CD4-positive, alpha-beta memory T cell (primary cell): Measurements from ENCODE around the gene SNRPB2. TPM values are rescaled to one million over a fixed set of nuclear protein-coding genes. Genes with fewer than 3 reads are reported as not detected.

Source experiments
- CTCF ChIA-PET: fragments of 350-600 bp; sonication (Branson Sonifier 250); formaldehyde crosslinking; loops from one replicate; lab custom pipeline; 2021; ENCODE audit warnings: inconsistent platforms; ENCODE audit not compliant: partially characterized antibody; lab: Charles Lee
- POLR2A ChIA-PET: fragments of 350-600 bp; sonication (Branson Sonifier 250); formaldehyde crosslinking; loops from one replicate; lab custom pipeline; 2021; ENCODE audit not compliant: partially characterized antibody; lab: Charles Lee
- DNase-seq, 5 donors: peaks; one replicate each; pipeline versions ENCODE4 v3.0.0 to v3.0.0-alpha.2; 2020 to 2022; ENCODE audit warnings: mixed read lengths in 1 of 5
- H3K27ac ChIP-seq: one replicate; pipeline ENCODE4 v1.7.0; 2013; ENCODE audit warnings: low read depth, low read length
- H3K27me3 ChIP-seq: 2 replicates; pipeline ENCODE4 v1.7.0; 2013; ENCODE audit warnings: mild to moderate bottlenecking, low read length, moderate library complexity; ENCODE audit not compliant: insufficient read depth
- H3K36me3 ChIP-seq: 2 replicates; pipeline ENCODE4 v1.7.0; 2013; ENCODE audit warnings: mild to moderate bottlenecking, low read length, moderate library complexity; ENCODE audit not compliant: insufficient read depth
- H3K4me1 ChIP-seq: 2 replicates; pipeline ENCODE4 v1.7.0; 2013; ENCODE audit warnings: mild to moderate bottlenecking, low read length, moderate library complexity; ENCODE audit not compliant: insufficient read depth
- H3K4me3 ChIP-seq, 2 donors: one replicate each; pipeline ENCODE4 v1.7.0; 2013; ENCODE audit warnings: low read length in 2 of 2, mild to moderate bottlenecking in 1 of 2
- H3K9me3 ChIP-seq, 2 donors: one replicate each; pipeline ENCODE4 v1.7.0; 2013; ENCODE audit warnings: low read length in 2 of 2, control low read depth in 1 of 2; ENCODE audit not compliant: control insufficient read depth in 1 of 2
- H3K27ac Mint-ChIP-seq, 7 donors: one replicate each; pipeline ENCODE4 v1.8.0; 2020 to 2021; ENCODE audit warnings: mixed read lengths in 7 of 7, mild to moderate bottlenecking in 6 of 7, inconsistent platforms in 3 of 7, moderate library complexity in 3 of 7
- H3K27me3 Mint-ChIP-seq, 2 donors: one replicate each; pipeline ENCODE4 v1.8.0; 2020 to 2021; ENCODE audit warnings: mixed read lengths in 2 of 2
- H3K36me3 Mint-ChIP-seq, 2 donors: one replicate each; pipeline ENCODE4 v1.8.0; 2020 to 2021; ENCODE audit warnings: mixed read lengths in 2 of 2, inconsistent platforms in 1 of 2, mild to moderate bottlenecking in 1 of 2
- H3K4me1 Mint-ChIP-seq, 4 donors: one replicate each; pipeline ENCODE4 v1.8.0; 2020 to 2021; ENCODE audit warnings: mixed read lengths in 4 of 4, mild to moderate bottlenecking in 1 of 4
- H3K4me3 Mint-ChIP-seq, 8 donors: one replicate each; pipeline ENCODE4 v1.8.0; 2020 to 2021; ENCODE audit warnings: mixed read lengths in 8 of 8, mild to moderate bottlenecking in 7 of 8, moderate library complexity in 6 of 8, inconsistent platforms in 3 of 8
- H3K9me3 Mint-ChIP-seq, 8 donors: one replicate each; pipeline ENCODE4 v1.8.0; 2020 to 2021; ENCODE audit warnings: mixed read lengths in 8 of 8, mild to moderate bottlenecking in 5 of 8, inconsistent platforms in 3 of 8, moderate library complexity in 1 of 8
- intact Hi-C: fragments of 100-400 bp; cut with micrococcal nuclease; formaldehyde crosslinking; loops from one replicate; pipeline ENCODE4 v1.15.1; 2023
- polyA plus RNA-seq, 2 donors: library from polyadenylated mRNA; unstranded; fragments of 300-500 nt; fragmentation: Illumina TruSeq; gene quantifications; one replicate each; pipeline ENCODE4 v1.2.3, GENCODE V29; 2021
- total RNA-seq, 2 experiments: library from RNA; stranded (reverse); gene quantifications; one replicate each; pipeline ENCODE4 v1.2.3, GENCODE V29; 2021

Gene SNRPB2
- total and polyA plus RNA-seq, 4 experiments from 2014 or later, result 45.6 to 103 (median 69.6) TPM

DNA sequence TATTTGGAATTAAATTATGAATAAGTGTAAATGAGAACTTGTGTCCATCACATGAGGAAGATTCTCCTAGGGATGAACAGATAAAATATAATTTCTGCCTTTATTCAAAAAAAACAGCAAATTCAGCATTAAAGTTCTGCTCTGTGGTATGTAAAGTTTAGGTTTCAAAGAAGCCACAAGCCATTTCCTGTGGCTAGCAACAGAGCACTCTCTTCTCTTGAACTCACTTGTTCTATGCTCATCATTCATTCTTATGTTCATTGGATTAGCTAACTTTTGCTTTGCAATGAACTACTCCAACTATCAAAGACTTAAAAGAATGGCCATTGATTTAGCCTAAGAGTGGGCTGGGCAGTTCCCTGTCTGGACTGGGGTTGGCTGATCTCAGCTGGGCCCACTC is 20.8 kb upstream of the SNRPB2 start:
- peaks cover 23 to 37% (median 32%) of the 10 kb centered on the region in 4 donors for H3K4me1 Mint-ChIP-seq
- H3K4me3 Mint-ChIP-seq, result peak overlapping the region; percentile 26 to 78 (median 52)
- Histone ChIP-seq H3K27me3 (no peaks in the 10 kb centered on the region), H3K27ac (no peak overlapping the region), H3K4me1 (peaks cover 30% of the 10 kb centered on the region), H3K36me3 (no peaks in the 10 kb centered on the region), H3K9me3 (no peaks in the 10 kb centered on the region), H3K4me3 (peak overlapping the region; percentile 13 to 27)
- no peaks in the 10 kb centered on the region for H3K36me3 Mint-ChIP-seq
- POLR2A ChIA-PET, result interaction anchor here (1.8 kb wide), 1 partner anchor 21 kb away, joined by 11 read pairs; the partner anchor contains the start of gene SNRPB2
- H3K27me3 Mint-ChIP-seq, result no peaks in the 10 kb centered on the region
- CTCF ChIA-PET, result no interaction called here
- H3K27ac Mint-ChIP-seq, result peak overlapping the region in 5 of 7 donors; percentile 8 to 71 (median 21)
- H3K9me3 Mint-ChIP-seq, result peaks cover 0 to 6% (median 0%) of the 10 kb centered on the region in 8 donors
- peak; percentile 42 to 64 (median 52) for DNase-seq
- intact Hi-C loops, result loop anchor here (1.0 kb wide), 1 partner anchor 21 kb away; the partner anchor contains the start of gene SNRPB2

DNA sequence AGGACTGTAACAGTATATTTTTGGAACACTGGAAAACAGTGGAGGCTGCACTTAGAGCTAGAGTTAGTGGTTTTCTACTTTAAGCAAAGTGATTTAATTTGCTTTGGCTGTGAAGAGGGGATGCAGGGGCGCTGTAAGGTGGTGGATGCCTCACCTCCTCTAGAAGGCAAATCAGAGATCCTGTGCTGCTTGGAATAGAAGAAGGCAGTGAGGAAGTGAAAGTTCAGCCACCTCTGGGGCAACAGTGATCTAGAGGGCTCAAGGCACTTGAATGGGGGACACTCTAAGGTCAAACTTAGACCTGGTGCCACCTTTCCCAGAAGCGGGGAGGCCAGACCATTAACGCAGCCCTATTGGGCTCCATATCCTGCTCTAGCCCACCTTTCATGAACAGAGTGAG is 19.0 kb upstream of the SNRPB2 start:
- Mint-ChIP-seq H3K4me3 (peak overlapping the region in 1 of 8 donors; percentile 43), H3K9me3 (no peaks in the 10 kb centered on the region), H3K27me3 (peaks cover 3% of the 10 kb centered on the region in 2 donors), H3K4me1 (peaks cover 23 to 37% (median 31%) of the 10 kb centered on the region in 4 donors), H3K36me3 (no peaks in the 10 kb centered on the region), H3K27ac (no peak overlapping the region)
- H3K4me1 ChIP-seq, result peaks cover 30% of the 10 kb centered on the region
- intact Hi-C loops, result no loop called here
- no peaks in the 10 kb centered on the region for H3K9me3 ChIP-seq
- no peaks in the 10 kb centered on the region for H3K36me3 ChIP-seq
- CTCF ChIA-PET, result no interaction called here
- no peak for DNase-seq
- POLR2A ChIA-PET, result interaction anchor here (1.0 kb wide), 1 partner anchor 19 kb away, joined by 3 read pairs; the partner anchor contains the start of gene SNRPB2
- H3K27ac ChIP-seq, result no peak overlapping the region
- no peaks in the 10 kb centered on the region for H3K27me3 ChIP-seq
- no peak overlapping the region for H3K4me3 ChIP-seq

DNA sequence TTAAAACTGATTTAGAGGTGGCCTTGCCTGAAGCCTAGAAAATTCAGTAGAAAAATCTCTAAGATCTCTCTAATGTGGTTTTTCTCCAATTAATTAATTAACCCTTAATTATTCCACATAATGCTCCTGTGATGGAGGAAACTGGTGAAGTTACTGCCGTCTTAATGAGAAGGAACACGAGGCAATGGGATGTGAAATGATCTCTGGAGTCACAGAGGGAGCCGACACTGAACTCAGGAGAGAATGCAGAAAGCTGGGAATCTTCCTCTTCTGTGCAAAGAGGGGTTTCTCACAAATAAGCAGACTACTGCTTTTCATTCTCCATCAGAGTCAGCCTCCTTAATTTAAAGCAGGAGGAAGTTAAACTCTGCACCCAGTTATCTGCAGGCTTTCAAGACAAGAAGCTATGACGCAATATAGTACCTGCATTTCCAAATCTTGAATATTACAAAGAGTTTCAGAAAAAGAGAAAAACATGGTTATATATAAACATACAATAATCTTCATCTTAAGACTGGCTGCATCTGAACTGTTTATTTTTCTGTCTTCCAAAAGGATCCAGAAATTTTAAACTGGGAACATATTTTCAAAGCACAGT is 18.1 kb upstream of the SNRPB2 start:
- DNase-seq, result no peak
- Histone ChIP-seq H3K27ac (no peak overlapping the region), H3K4me1 (peaks cover 30% of the 10 kb centered on the region), H3K9me3 (no peaks in the 10 kb centered on the region), H3K4me3 (no peak overlapping the region), H3K27me3 (no peaks in the 10 kb centered on the region), H3K36me3 (no peaks in the 10 kb centered on the region)
- Mint-ChIP-seq H3K36me3 (no peaks in the 10 kb centered on the region), H3K27me3 (peaks cover 6 to 9% of the 10 kb centered on the region in 2 donors), H3K4me1 (peaks cover 23 to 37% (median 31%) of the 10 kb centered on the region in 4 donors), H3K27ac (no peak overlapping the region), H3K9me3 (no peaks in the 10 kb centered on the region), H3K4me3 (no peak overlapping the region)
- ChIA-PET POLR2A (no interaction called here), CTCF (no interaction called here)
- intact Hi-C loops, result no loop called here

DNA sequence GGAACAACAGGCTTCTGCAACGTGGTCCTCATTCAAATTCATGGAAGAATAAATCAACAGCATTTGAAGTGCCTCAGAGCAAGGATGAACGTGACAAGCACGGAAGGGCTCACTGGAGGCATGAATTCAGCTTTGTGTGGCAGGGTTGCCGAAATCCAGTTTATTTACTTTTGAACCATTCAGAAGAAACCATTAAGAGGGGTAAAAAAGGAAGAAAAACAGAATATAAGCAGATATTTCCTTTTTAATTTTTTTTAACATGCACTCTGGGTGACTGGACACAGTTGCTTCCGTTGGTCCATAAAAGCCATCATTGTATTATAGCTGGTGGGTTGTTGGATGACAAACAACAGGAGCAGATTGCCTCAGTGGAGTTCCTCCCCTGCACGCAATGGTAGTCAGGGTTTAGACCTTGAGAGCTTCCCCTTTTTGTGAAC is 17.3 kb upstream of the SNRPB2 start:
- CTCF ChIA-PET, result no interaction called here
- POLR2A ChIA-PET, result no interaction called here
- Histone ChIP-seq H3K4me1 (peaks cover 28% of the 10 kb centered on the region), H3K36me3 (no peaks in the 10 kb centered on the region), H3K27me3 (no peaks in the 10 kb centered on the region), H3K4me3 (no peak overlapping the region), H3K27ac (no peak overlapping the region), H3K9me3 (no peaks in the 10 kb centered on the region)
- DNase-seq, result no peak
- H3K27me3 Mint-ChIP-seq, result peaks cover 6 to 9% of the 10 kb centered on the region in 2 donors
- H3K9me3 Mint-ChIP-seq, result no peaks in the 10 kb centered on the region
- H3K27ac Mint-ChIP-seq, result no peak overlapping the region
- H3K36me3 Mint-ChIP-seq, result no peaks in the 10 kb centered on the region
- H3K4me1 Mint-ChIP-seq, result peaks cover 22 to 35% (median 29%) of the 10 kb centered on the region in 4 donors
- H3K4me3 Mint-ChIP-seq, result no peak overlapping the region
- intact Hi-C loops, result no loop called here

DNA sequence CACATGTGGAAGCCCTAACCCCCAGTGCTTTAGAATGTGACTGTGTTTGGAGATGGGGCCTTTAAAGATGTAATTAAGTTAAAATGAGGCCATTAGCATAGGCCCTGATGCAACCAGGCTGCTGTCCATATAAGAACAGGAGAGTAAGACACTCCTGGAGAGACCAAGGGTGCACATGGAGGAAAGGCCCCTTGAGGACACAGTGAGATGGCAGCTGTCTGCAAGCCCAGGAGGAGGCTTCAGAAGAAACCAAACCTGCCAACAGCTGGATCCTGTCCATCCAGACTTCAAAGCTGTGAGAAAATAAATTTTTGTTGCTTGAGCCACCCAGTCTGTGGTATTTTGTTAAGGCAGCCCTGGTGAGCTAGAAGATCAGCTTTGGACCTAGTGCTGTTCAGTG is 16.8 kb upstream of the SNRPB2 start:
- Histone ChIP-seq H3K27ac (no peak overlapping the region), H3K4me1 (peaks cover 23% of the 10 kb centered on the region), H3K9me3 (no peaks in the 10 kb centered on the region), H3K27me3 (no peaks in the 10 kb centered on the region), H3K4me3 (no peak overlapping the region), H3K36me3 (no peaks in the 10 kb centered on the region)
- intact Hi-C loops, result no loop called here
- ChIA-PET POLR2A (no interaction called here), CTCF (interaction anchor here (1.1 kb wide), 1 partner anchor 11 kb away, joined by 3 read pairs; no protein-coding TSS in a partner anchor)
- no peak overlapping the region for H3K27ac Mint-ChIP-seq
- DNase-seq, result no peak
- H3K4me3 Mint-ChIP-seq, result no peak overlapping the region
- H3K27me3 Mint-ChIP-seq, result peaks cover 9 to 10% of the 10 kb centered on the region in 2 donors
- H3K36me3 Mint-ChIP-seq, result no peaks in the 10 kb centered on the region
- peaks cover 16 to 30% (median 23%) of the 10 kb centered on the region in 4 donors for H3K4me1 Mint-ChIP-seq
- no peaks in the 10 kb centered on the region for H3K9me3 Mint-ChIP-seq

DNA sequence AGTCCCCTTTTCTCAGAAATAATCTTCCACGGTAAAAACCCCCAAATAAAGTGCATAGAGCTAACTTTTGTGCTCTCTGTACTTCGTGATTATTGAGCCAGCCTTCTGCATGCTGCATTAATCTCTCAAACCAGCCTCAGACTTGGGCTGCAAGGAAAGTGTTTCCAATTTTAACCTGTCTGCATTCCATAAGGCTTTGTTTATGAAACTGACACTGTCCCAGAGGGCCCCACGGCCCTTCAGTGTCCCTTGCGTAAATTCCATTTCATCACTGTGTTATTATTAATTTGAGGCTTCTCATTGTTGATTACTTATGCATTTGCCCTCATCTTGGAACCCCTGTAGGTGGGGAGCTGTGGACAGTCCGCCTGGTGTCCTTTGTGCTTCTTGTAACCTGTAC is 15.6 kb upstream of the SNRPB2 start:
- intact Hi-C loops, result no loop called here
- Histone ChIP-seq H3K4me1 (peaks cover 11% of the 10 kb centered on the region), H3K27ac (no peak overlapping the region), H3K9me3 (no peaks in the 10 kb centered on the region), H3K36me3 (no peaks in the 10 kb centered on the region), H3K4me3 (no peak overlapping the region), H3K27me3 (no peaks in the 10 kb centered on the region)
- no peaks in the 10 kb centered on the region for H3K9me3 Mint-ChIP-seq
- POLR2A ChIA-PET, result no interaction called here
- H3K27ac Mint-ChIP-seq, result no peak overlapping the region
- no peak overlapping the region for H3K4me3 Mint-ChIP-seq
- no peaks in the 10 kb centered on the region for H3K36me3 Mint-ChIP-seq
- no peak for DNase-seq
- peaks cover 7 to 18% (median 12%) of the 10 kb centered on the region in 4 donors for H3K4me1 Mint-ChIP-seq
- CTCF ChIA-PET, result no interaction called here
- peaks cover 11 to 17% of the 10 kb centered on the region in 2 donors for H3K27me3 Mint-ChIP-seq

DNA sequence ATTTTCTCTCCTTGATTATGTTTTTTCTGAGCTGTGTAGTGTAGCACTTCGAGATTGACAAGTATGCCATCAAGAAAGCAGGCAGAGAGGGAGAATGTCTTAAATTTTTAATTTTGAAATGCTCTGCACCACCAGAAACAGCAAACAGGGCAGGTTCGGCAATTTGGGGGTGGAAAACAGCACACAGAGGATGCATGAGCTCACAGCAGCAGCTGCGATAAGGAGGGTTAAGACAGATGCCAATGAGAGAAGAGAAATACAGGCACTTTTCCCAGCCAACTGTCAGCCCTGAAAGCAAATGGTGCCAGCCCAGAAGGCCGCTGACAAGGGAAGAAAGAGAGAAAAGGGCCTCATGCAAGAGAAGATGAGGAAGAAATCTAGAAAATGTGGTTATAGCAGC is 15.1 kb upstream of the SNRPB2 start:
- ChIA-PET POLR2A (no interaction called here), CTCF (no interaction called here)
- Mint-ChIP-seq H3K27ac (no peak overlapping the region), H3K4me1 (peaks cover 4 to 13% (median 7%) of the 10 kb centered on the region in 4 donors), H3K27me3 (peaks cover 11 to 17% of the 10 kb centered on the region in 2 donors), H3K9me3 (no peaks in the 10 kb centered on the region), H3K36me3 (no peaks in the 10 kb centered on the region), H3K4me3 (no peak overlapping the region)
- Histone ChIP-seq H3K4me1 (peaks cover 6% of the 10 kb centered on the region), H3K27ac (no peak overlapping the region), H3K9me3 (no peaks in the 10 kb centered on the region), H3K27me3 (no peaks in the 10 kb centered on the region), H3K4me3 (no peak overlapping the region), H3K36me3 (no peaks in the 10 kb centered on the region)
- no peak for DNase-seq
- intact Hi-C loops, result no loop called here
